ENCODE data around the gene MDFIC.

The MDFIC gene

DNA sequence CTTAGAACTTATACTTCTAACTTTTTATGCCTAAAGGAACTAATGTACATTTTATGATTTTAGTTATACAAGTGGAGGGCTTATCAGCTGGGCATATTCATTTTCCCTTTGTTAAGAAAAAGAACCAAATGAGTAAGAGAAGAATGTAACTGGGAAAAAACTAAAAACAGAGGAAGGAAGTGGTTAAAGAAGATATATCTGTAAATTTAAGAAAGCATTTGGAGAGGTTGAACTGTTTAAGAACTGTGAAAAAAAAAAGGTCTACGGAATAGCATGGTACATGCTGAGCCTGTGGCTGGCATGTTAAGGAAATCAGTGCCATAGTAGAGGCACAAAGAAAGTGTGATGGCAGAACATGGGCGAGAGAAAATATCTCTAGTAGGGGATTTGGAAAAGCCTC lies 6.2 kb downstream of the MDFIC start:
- no peak for DNase-seq

GRCh38 chr7:114929570-114929969 lies 7.7 kb downstream of the MDFIC start:
- DNase-seq, result no peak

GRCh38 chr7:114930107-114930661 lies 8.3 kb downstream of the MDFIC start:
- no peak for DNase-seq

DNA sequence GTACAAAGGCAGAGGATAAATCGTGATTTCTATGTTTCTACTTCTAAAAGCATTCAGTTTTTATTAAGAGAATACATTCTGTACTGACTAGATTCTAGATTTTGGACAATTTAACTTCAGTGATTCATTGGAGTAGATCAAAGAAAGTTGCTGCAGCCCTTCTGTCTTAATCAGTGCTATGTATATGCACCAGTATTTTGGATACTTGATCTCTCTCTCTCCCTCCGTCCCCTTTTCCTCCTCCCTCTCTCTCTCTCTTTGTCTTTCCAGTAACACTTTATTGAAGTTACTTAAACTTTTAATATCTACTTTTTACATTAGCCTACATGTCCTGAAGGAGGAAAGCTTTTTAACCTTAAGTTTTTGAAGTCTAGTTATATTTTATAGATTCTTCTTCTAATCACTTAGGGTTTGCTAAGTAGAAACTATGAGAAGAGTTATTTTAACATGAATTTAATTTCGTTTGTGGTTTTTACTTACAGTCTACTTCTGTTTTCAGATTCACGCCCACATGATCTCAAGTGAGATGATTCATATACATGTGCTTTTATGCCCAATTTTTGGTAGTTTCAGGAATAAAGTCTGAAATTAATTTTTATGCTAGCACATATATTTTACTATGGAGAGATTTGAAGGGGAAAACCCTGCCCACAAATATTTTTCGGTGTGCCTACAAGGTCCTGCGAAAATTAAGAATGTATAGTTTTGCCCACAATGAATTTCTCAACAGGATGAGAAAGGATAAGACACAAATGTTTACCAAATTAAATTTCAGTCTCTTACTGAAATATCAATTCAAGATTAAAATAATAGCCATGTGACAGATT lies 9.1 kb downstream of the MDFIC start:
- DNase-seq, result no peak

- no peak for DNase-seq
Measured at GRCh38 chr7:114931656-114932011, 9.7 kb downstream of the MDFIC start.

DNA sequence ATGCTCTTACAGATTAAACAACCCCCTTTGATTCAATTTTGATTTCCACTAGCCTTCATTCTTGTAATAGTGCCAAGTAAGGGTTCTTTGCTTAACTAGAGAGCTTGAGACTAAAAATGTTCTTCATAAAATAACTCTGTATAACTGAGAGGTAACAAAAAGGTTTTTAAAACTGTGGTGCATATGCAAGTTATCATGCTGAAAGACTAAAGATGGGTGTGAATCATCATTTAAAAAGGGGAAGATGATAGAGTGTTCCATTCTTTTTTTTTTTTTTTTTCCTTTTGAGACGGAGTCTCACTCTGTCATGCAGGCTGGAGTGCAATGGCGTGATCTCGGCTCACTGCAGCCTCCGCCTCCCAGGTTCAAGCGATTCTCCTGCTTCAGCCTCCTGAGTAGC lies 11.1 kb downstream of the MDFIC start:
- no peak for DNase-seq

GRCh38 chr7:114933658-114934057 lies 11.8 kb downstream of the MDFIC start:
- no peak for DNase-seq

DNA sequence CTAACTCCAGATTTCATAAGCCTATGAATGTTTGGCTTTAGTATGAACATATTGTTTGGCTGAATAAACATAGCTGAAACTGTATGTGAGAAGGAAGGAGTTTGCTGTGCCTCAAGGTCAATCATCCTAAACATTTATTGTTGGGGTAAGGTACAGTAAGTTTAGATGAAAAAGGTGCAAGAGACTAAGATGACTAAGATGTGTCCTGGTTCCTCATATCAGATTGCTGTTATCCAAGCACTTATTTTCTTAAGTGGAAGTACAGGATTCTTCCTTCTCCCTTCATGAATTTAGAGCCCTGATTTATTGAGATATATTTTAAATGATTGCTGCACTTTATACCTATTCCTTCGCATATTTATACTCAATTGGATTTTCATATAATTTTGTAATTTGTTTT lies 12.2 kb downstream of the MDFIC start:
- no peak for DNase-seq

DNA sequence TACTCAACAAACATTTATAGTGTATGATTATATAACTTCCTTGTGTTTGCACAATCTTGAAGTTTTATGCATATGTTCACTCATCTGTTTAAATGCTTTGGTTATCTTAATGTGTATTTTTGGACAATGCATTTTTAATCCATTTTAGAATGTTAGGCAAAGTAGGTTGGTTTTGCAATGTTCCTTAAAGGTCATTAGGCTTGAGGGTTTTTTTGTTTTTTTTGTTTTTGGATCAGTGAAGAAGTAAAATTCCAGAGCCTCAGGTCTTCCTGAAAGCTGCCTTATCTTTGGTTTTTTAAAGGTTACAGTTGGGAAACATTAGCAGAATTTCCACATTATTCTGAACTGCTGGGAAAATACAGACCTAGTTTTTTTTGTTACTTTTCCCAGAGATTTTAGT lies 12.8 kb downstream of the MDFIC start:
- no peak for DNase-seq

- no peak for DNase-seq
Measured at GRCh38 chr7:114936471-114936870, 14.6 kb downstream of the MDFIC start.

DNA sequence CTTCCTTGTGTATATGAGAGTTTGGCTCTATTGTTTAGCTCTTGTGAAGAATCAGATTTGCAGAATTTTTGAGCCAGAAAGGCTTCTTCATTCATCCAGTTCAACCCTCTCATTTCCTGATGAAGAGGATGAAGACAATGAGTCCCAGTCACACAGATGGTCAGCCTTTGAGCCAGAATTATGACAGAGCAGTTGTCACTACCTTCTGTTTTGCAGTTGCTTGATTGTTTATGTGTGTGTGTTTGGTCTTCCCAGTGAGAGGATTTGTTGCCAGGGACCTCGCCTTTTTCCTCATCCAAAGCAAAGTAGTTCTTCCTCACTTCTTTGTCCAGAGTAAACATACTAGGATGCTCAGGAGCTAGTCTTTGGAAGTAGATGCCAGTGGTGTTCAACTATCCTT lies 15.6 kb downstream of the MDFIC start:
- no peak for DNase-seq

DNA sequence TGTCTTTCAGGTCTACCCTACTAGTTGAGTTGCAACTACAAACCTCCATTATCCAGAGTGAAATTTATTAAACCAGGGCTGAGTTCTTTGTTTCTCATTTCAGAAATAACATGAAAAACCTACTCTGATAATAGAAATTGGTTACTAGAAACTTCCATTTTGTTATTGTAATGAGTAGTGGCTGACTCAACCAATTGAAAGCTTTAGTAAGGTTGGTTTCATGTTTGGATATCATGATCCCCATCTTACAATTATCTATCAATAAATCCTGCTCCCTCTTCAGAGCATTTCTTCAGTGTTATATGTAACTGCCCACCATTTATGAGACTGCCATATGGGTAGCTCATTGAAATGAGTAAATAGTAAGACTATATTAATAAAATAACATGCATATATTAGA lies 16.9 kb downstream of the MDFIC start:
- no peak for DNase-seq

GRCh38 chr7:114939484-114940097 lies 17.7 kb downstream of the MDFIC start:
- no peak for DNase-seq

DNA sequence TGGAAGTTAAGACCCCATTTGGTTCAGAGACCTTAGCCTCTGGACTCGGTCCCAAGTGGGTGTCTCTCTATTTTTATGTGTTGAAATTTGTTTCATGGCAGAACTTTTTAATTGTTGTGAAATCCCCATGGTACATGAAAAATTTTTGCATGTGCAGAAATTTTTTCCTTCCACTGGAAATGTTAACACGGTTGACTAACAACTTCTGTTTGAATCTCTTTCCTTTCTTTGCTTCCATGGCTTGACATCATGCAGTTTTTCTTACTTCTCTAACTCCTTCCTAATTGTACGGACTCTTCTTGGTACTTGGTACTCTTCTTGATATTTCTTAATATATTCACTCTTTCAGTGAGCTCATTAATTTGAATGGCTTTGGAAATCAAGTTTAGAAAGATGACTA lies 18.3 kb downstream of the MDFIC start:
- no peak for DNase-seq

GRCh38 chr7:114941692-114942091 lies 19.8 kb downstream of the MDFIC start:
- DNase-seq, result no peak

DNA sequence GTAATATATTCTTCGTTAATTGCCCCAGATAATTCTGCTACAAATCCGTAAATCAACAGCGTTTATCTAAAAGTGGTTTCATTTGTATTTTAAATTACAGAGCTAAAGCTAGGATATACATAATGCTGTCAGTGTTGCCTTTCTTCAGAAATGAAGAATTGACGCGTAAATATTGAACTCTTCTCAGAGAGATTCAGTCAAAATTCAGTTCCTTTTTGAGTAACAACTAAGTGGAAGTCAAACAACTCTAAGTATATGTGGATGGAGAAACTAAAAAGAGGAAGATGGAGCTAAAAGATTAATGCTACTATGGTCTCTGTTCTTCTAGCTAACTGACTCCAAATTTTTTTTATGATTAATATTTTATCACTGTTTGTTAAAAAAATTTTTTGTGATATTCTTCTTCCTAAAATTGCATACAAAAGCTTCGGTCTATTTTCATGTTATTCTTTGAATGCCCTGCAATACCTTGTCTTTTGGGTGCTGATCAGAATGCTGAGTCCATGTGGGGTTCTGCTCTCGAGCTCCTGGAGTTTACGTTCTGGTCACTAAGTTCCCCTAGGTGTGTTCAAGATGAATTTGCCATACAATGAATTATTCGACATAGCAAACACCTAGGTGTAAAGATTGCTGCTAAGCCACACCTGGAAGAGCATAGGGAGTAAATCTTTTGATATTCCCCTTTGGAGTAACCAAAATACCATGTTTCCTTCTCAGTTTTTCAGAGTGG lies 20.7 kb downstream of the MDFIC start:
- DNase-seq, result no peak

DNA sequence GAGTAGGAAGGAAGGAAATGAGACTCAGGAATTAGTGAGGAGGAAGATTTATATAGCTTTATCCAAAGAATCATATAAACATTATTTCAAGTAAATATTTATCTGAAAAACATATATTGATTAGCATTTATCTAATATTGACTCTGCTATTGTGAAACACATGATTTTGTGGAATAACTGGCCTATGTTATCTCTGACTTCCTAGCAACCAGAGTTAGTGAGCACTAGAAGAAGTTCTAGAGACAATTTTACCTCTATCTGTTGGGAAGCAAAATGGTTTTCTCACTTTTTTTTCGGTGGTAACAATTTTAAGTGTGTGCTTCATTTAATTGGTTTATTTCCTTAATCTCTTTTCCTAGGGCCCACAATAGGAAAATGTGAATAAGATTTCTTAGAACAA lies 21.6 kb downstream of the MDFIC start:
- no peak for DNase-seq

DNA sequence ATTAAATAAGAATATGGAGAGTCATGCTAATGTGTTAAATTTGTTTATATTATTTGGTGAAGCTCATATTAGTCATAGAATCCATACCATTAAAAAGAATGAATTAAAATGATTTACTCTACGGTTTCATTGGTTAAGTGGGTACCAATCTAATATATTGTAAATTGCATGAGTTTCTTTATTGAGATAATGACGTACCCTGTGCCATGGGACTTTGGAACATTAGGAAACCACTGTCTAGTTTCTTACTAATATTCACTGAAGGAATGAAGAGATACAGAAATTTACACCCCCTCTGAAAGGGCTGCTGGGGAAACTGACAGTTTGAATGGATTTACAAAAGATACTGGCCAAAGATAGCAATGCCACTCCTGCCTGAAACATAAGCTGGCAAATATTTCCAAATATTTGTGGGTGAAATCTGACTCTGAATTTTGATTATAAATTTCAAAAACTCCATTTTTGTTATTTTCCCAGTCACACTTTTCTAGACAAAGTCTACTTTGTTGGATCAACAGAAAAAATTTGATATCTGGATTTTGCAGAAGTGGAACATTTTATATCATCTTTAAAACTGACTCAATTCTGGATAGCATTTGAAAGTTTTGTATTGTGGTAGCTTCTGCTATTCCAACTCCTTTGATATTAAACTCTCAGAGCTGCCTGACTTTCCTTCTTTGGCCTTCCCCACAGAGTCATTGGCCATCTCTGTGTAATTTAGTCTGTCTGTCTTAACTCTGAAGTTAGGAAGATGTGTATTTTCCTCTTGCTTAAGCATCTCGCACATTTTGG lies 22.3 kb downstream of the MDFIC start:
- no peak for DNase-seq

DNA sequence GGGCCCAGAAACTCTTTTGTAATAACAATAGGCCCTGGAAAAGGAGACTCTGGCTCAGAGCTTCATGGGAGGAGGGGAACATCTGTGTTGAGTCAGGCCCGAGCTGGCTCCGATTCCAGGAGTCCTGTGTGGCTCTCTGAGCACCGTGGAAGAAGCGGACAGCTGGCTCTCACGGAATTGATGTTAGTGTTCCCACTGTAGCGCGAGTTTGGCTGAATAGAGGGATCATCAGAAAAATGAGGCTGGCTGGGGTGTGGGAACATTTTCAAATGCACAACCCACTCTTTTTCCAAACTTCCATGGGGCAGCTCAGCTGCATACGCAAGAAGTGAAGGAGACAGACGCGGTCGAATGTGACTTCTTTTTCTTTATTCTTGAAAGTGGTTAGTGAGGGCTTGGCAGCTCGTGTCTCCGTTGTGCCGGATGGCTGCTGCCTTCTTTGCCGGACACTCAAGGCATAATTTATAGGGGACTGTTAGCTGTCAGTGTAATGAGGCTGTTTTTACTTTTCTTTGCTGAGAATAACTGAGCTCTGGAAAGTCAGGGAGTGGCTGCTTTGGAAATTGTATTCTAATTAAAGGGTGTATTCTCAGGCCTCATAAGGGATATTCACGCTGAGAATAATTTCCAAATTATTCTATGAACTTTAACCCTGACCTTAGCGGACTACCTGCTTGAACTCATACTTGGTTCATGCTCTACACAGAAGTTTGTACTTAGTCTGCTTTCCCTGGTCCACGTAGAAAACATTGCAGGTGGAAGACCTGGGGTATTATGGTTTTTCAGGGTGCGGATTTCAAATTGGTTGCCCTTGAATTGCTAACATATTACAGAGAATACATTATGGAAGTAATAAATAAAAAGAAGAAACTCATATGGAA lies 23.1 kb downstream of the MDFIC start:
- DNase-seq, result no peak

GRCh38 chr7:114949231-114949630 lies 27.3 kb downstream of the MDFIC start:
- DNase-seq, result no peak

DNA sequence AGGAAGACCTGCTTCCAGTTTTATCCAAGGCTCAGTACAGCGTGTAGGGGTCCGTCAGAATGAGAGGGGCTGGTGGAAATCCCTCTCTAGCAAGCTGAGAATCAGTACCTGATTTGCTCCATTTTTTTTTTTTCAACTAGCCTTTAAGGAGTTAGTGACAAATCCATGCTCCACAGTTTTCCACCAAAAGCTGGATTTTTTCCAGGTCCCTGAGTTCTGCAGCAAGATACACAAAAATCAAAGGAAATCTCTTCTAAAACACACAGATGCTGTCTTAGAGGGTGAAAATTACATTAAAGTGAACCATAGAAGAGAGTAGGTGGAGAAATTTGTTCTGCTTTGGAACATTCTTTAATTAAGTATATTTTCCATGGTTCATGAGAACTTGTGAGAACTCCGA lies 30.4 kb downstream of the MDFIC start:
- no peak for DNase-seq

DNA sequence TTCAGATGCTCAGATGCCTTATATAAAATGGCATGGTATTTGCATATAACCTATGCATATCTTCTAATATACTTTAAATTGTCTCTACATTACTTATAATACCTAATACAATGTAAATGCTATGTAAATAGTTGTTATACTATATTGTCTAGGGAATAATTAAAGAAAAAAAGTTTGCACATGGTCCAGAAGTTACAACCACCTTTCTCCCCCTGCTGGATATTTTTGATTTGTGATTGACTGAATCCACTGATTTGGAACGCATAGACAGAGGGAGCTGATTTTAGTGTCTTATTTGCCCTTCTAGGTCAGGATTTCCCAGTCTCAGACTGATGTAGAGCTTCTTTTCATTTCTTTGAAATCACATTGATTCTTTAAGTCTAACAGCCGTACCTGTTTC lies 31.8 kb downstream of the MDFIC start:
- no peak for DNase-seq
